ENCODE data around the gene DDX24.

DDX24 gene

GRCh38 chr14:94080621-94081385 lies at the start of gene DDX24, which contains the start of gene IFI27L1:
TSS of gene DDX24 (minus strand) at chr14:94081202. CDS start at chr14:94079742, 1,460 bp downstream.
TSS of gene IFI27L1 (plus strand) at chr14:94081310. CDS start at chr14:94096938, 15,628 bp downstream.
- peak; percentile 68 to 92 for DNase-seq

DNA sequence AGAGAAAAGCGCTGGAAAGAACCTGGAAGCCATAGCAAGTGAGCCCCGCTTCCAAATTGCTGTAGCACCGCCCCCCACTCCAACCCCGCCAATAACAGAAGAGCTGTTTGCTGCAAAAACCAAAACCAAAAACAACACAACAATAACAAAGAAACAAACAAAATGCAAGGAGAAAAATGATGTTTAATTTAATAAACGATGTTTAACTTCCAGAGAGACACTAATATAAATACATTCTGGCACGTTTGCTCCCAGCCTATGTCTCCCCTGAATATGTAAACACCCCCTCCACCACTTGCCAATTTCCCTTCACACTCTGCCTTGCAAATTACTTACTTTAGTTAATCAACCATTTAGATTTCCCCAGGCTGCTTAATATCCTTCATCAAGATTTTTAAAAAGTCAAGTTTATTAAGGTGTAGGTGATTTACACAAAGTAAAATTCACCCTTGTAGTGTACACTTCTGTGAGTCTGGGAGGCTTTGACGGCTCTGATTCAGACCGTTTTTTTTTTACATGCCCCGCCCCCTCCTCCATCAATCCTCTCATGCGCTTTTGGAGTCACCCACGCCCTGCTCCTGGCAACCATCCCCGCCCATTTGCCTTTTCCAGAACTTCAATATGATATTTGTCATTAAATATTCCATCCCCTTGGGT lies 48.9 kb upstream of the DDX24 start:
- DNase-seq: peak; percentile 43 to 72

- DNase-seq: peak; percentile 74 to 86
Measured at GRCh38 chr14:94129111-94129757, 48.2 kb upstream of the DDX24 start, which contains the start of gene IFI27L2. TSS of gene IFI27L2 (minus strand) at chr14:94129604. CDS start at chr14:94129564, 40 bp downstream.

GRCh38 chr14:94128216-94128839 lies 47.3 kb upstream of the DDX24 start:
- DNase-seq: no peak

DNA sequence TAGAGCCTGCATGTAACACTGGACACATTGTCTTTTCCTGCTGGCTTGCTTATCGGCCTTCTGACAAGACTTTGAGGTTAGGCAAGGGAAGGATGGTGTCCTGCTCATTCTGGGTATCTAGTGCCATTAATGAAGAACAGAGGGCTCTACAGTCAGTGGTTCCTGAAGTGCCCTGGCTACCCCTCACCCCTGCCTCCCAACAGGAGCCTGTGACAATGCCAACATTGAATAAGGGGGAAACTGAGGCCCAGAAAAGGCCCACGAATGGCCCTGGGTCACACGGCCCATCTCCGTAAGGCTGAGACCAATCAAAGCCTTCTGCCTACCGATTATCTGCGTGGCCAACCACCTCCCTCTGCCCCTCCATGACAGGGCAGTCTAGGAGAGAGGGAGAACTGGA lies 46.3 kb upstream of the DDX24 start:
- DNase-seq: no peak

DNA sequence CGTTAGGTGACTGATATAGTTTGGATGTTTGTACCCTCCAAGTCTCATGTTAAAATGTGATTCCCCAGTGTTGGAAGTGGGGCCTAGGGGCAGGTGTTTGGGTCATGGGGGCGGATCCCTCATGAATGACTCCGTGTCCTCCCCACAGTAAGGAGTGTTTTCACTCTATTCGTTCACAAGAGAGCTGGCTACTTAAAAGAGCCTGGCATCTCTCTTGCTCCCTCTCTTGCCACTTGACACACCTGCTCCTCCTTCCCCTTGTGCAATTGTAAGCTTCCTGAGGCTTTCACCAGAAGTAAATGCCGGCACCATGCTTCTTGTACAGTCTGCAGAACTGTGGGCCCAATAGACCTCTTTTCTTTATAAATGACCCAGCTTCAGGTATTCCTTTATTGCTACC lies 45.8 kb upstream of the DDX24 start:
- no peak for DNase-seq

DNA sequence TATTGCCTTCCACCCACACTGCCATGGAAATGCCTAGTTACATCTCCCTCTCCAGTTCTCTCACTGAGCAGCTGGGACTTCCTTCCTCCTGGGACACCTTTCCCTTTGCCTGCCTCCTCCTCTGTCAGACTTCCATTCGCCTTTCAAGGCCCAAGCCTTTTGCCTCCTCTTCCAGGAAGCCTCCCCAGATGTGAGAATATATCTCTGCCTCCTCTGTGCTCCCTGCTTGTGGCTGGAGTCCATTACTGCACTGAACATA lies 45.3 kb upstream of the DDX24 start:
- DNase-seq: no peak

GRCh38 chr14:94125659-94126418 lies 44.8 kb upstream of the DDX24 start:
- no peak for DNase-seq

- no peak for DNase-seq
Measured at GRCh38 chr14:94124582-94125377, 43.8 kb upstream of the DDX24 start.

DNA sequence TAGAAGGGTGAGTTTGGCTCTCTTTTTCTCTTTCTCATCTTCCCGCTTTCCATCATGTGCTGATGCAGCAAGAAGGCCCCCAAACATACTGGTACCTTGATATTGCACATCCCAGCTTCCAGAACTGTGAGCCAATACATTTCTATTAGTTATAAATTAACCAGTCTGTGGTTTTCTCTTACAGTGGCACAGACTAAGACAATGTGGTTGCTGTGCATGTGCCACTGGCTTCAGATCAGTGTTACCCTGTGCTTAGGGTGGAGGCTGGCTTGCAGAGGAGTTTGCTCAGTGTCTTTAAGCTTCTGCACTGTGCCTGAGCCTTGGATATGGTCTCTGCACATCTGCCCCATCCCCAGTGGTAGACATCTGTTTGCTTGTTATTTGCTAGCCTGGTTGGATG lies 42.9 kb upstream of the DDX24 start:
- DNase-seq: no peak

GRCh38 chr14:94123296-94123695 lies 42.3 kb upstream of the DDX24 start:
- DNase-seq: no peak

GRCh38 chr14:94122438-94122837 lies 41.4 kb upstream of the DDX24 start:
- no peak for DNase-seq

- DNase-seq: no peak
Measured at GRCh38 chr14:94121485-94121884, 40.5 kb upstream of the DDX24 start.

- no peak for DNase-seq
Measured at GRCh38 chr14:94120667-94121340, 39.8 kb upstream of the DDX24 start.

DNA sequence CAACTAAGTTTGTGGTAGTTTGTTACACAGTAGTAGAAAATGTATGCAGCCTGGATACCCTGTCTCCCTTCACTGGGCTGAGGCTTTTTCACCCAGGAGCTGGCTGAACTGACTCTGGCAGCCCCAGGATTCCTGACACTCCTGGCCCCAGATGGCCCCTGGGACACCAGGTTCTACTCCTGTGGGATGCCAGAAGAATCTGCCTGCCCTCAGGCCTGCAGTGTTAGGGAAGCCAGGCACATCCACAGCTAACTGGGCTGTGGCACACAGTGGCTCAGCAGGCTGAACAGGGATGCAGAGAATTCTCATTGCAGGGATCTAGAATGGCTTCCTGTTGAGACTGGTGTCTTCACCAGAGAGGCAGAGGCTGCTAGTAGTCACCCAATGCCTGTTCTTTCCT lies 38.1 kb upstream of the DDX24 start:
- no peak for DNase-seq

GRCh38 chr14:94117856-94118255 lies 36.9 kb upstream of the DDX24 start:
- no peak for DNase-seq

GRCh38 chr14:94116701-94117100 lies 35.7 kb upstream of the DDX24 start:
- DNase-seq: no peak

DNA sequence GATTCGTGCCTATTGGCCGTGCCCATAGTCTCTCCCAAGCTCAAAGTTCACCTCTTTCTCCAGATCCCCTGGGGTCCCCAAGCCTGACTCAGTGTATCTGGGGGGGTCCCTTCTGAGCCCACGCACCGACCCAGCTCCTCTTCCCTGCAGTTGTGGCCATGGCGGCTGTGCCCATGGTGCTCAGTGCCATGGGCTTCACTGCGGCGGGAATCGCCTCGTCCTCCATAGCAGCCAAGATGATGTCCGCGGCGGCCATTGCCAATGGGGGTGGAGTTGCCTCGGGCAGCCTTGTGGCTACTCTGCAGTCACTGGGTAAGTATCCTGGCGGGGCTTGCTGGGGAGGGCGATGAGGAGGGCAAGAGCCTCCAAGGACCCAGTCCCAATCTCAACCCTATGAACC lies 34.6 kb upstream of the DDX24 start:
- DNase-seq: no peak

- no peak for DNase-seq
Measured at GRCh38 chr14:94115058-94115591, 34.1 kb upstream of the DDX24 start.

GRCh38 chr14:94114589-94115057 lies 33.6 kb upstream of the DDX24 start:
- no peak for DNase-seq

Measured in SW 1271 (cell line).